ENCODE results near the gene DPF3. TPM values are rescaled to one million over a fixed set of nuclear protein-coding genes. Genes with fewer than 3 reads are reported as not detected.

Gene DPF3
- total RNA-seq, 4 donors from 2014 or later, result 1.1 to 4.7 (median 1.8) TPM

DNA sequence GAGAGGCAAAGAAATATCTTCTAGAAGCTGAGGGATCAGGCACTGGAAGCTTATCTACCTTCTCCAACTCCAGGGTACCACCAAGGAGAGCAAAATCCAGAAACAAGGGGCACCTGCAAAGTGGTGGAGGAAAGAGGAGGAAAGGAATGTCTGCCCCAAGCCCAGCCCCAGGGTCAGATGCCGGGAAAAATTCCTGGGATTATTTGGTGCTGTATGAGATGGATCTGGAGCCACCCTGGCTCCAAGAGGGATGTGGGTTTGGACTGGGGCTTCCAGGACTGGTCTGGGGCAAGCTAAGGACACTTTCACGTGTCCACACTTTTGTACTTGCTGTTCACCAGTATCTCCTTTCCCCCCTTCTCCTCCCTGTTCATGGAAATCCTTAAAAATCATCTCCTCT, 69.8 kb downstream of the DPF3 start:
- intact Hi-C loops (cut with DNase I; ENCODE audit: low total_unique reads), result no loop called here
- H3K4me3 ChIP-seq (ENCODE audit: low read depth, poor library complexity, severe bottlenecking), result no peak overlapping the region
- no peak for TF ChIP-seq POLR2A (IDR thresholded peaks at IDR 0.05)
- TF ChIP-seq, protein P1, sequence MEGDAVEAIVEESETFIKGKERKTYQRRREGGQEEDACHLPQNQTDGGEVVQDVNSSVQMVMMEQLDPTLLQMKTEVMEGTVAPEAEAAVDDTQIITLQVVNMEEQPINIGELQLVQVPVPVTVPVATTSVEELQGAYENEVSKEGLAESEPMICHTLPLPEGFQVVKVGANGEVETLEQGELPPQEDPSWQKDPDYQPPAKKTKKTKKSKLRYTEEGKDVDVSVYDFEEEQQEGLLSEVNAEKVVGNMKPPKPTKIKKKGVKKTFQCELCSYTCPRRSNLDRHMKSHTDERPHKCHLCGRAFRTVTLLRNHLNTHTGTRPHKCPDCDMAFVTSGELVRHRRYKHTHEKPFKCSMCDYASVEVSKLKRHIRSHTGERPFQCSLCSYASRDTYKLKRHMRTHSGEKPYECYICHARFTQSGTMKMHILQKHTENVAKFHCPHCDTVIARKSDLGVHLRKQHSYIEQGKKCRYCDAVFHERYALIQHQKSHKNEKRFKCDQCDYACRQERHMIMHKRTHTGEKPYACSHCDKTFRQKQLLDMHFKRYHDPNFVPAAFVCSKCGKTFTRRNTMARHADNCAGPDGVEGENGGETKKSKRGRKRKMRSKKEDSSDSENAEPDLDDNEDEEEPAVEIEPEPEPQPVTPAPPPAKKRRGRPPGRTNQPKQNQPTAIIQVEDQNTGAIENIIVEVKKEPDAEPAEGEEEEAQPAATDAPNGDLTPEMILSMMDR (IDR thresholded peaks at IDR 0.05), result no peak
- no peak for DNase-seq (ENCODE audit: low spot score in 2 of 2)
- 61 to 79% methylated on average over 2 of the region's 2 CpGs for WGBS, 2 donors

DNA sequence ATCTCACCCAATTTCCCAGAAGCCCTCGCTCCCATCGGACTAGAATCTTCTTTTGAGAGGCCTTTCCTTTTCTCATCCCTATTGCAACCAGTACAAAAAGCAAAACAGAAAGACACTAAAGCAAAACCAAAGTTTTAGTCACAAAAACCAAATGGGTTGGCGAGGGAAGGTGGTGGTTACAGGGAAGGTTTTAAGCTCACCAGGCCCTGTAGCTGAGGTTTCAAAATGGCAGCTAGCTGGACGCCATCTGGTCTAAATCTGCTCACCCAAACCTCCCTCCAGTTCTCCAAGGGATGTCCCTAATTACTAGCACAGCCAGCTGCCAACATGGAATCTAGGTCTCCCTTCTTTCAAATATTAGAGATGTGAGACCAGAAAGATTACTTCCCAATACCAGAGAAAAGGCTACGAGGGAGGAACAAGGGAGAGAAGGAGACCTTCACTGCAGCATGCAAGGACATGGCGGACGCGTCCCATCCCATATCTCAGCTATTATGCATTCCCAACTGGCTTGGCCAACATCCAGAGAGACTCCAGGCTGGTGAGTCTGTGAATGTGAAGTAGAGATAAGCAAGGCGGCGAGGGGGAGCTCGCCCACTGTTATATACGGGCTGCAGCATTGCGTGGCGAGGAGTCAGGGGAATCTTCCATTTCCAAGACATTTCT, 70.8 kb downstream of the DPF3 start:
- no peak overlapping the region for H3K4me3 ChIP-seq (ENCODE audit: low read depth, poor library complexity, severe bottlenecking)
- intact Hi-C loops (cut with DNase I; ENCODE audit: low total_unique reads), result no loop called here
- no peak for TF ChIP-seq POLR2A (IDR thresholded peaks at IDR 0.05)
- TF ChIP-seq, protein P1 (IDR thresholded peaks at IDR 0.05), result no peak
- no peak for DNase-seq (ENCODE audit: low spot score in 2 of 2)
- 87 to 89% methylated on average over 14 of the region's 14 CpGs for WGBS, 2 donors

DNA sequence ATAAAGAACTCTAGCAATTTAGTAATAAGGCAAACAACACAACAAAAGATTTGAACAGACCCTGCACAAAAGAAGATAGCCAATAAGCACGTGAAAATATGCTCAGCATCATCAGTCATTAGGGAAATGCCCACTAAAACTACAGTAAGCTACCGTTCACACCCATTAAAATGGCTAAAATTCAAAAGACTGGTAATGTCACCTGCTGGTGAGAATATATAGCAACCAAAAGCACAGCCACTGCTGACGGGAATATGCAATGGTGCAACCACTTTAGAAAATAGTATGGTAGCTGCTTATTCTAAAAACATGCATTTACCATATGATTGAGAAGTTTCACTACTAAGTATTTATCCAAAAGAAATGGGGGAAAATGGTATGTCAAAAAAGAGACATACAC, 74.9 kb downstream of the DPF3 start:
- 89 to 95% methylated on average over 3 of the region's 3 CpGs for WGBS, 2 donors
- DNase-seq (ENCODE audit: low spot score in 2 of 2), result no peak
- H3K4me3 ChIP-seq (ENCODE audit: low read depth, poor library complexity, severe bottlenecking), result no peak overlapping the region

DNA sequence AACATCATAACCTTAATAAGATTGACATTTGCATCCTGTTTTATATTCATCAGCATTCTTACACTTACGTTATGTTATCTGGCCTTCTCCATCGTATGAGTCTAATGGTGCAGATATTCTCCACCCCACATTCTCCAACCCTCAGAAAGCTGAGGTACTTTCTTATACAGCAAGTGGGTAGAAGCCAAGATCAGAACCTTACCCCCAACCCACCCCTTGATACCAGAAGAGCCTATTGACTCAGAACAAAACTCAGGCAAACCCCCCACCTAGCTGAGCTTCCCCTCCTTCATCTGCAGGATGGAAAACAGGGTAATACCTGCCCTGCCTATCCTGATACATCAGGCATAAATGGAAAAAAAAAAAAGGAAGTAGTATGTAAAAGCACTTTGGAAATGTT, 77.6 kb downstream of the DPF3 start:
- DNase-seq (ENCODE audit: low spot score in 2 of 2), result no peak
- intact Hi-C loops (cut with DNase I; ENCODE audit: low total_unique reads), result no loop called here
- no peak overlapping the region for H3K4me3 ChIP-seq (ENCODE audit: low read depth, poor library complexity, severe bottlenecking)
- TF ChIP-seq POLR2A (IDR thresholded peaks at IDR 0.05), result no peak
- TF ChIP-seq, protein P1 (IDR thresholded peaks at IDR 0.05), result no peak
- WGBS, 2 donors, result 80 to 81% methylated on average over 2 of the region's 2 CpGs

More for the DNA sequence above, 74.9 kb downstream of the DPF3 start:
- TF ChIP-seq, protein P1 (IDR thresholded peaks at IDR 0.05), result no peak
- TF ChIP-seq POLR2A (IDR thresholded peaks at IDR 0.05), result no peak
- intact Hi-C loops (cut with DNase I; ENCODE audit: low total_unique reads), result no loop called here

DNA sequence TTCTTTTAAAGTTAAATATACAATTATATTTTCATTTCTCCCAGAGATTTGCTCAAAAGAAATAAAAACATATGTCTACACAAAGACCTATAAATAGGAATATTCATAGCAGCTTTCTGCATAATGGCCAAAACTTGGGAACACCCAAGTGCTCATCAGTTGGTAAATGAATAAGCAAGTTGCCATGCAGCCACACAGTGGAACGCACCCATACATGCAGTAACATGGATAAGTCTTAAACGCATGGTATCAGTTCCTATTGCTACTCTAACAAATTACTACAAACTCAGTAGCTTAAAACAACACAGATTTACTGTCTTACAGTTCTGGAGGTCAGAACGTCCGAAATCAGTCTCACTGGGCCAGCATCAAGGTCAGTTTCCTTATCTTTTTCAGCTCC, 78.5 kb downstream of the DPF3 start:
- no peak overlapping the region for H3K4me3 ChIP-seq (ENCODE audit: low read depth, poor library complexity, severe bottlenecking)
- no peak for TF ChIP-seq POLR2A (IDR thresholded peaks at IDR 0.05)
- TF ChIP-seq, protein P1 (IDR thresholded peaks at IDR 0.05), result no peak
- no peak for DNase-seq (ENCODE audit: low spot score in 2 of 2)
- 56 to 72% methylated on average over 4 of the region's 4 CpGs for WGBS, 2 donors
- intact Hi-C loops (cut with DNase I; ENCODE audit: low total_unique reads), result no loop called here

All from lower leg skin (tissue), 4 donors.